GM12874 (cell line): ENCODE measurements around the gene SPEM1.

Experiments used
- TF ChIP-seq, protein P1 (sequence below): IDR thresholded peaks from 2 replicates; pipeline ENCODE4 v1.5.1; 2011; ENCODE audit warnings: low read depth, mild to moderate bottlenecking, control low read depth, low read length, moderate library complexity; ENCODE audit not compliant: insufficient read depth

Gene SPEM1

DNA sequence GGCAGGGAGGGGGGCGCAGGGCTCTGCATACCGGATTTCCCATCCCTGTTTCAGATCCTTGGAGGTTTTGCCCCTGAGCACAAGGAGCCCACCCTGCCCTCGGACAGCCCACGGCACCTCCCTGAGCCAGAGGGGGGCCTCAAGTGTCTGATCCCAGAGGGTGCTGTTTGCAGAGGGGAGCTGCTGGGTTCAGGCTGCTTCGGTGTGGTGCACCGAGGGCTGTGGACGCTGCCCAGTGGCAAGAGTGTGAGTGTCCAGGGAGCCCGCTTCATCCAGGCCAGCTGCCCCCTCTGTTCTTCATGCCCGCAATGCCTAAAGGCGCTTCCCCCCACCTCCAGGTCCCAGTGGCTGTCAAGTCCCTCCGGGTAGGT, 36.8 kb upstream of the SPEM1 start:
- TF ChIP-seq, protein P1, sequence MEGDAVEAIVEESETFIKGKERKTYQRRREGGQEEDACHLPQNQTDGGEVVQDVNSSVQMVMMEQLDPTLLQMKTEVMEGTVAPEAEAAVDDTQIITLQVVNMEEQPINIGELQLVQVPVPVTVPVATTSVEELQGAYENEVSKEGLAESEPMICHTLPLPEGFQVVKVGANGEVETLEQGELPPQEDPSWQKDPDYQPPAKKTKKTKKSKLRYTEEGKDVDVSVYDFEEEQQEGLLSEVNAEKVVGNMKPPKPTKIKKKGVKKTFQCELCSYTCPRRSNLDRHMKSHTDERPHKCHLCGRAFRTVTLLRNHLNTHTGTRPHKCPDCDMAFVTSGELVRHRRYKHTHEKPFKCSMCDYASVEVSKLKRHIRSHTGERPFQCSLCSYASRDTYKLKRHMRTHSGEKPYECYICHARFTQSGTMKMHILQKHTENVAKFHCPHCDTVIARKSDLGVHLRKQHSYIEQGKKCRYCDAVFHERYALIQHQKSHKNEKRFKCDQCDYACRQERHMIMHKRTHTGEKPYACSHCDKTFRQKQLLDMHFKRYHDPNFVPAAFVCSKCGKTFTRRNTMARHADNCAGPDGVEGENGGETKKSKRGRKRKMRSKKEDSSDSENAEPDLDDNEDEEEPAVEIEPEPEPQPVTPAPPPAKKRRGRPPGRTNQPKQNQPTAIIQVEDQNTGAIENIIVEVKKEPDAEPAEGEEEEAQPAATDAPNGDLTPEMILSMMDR, result no peak

DNA sequence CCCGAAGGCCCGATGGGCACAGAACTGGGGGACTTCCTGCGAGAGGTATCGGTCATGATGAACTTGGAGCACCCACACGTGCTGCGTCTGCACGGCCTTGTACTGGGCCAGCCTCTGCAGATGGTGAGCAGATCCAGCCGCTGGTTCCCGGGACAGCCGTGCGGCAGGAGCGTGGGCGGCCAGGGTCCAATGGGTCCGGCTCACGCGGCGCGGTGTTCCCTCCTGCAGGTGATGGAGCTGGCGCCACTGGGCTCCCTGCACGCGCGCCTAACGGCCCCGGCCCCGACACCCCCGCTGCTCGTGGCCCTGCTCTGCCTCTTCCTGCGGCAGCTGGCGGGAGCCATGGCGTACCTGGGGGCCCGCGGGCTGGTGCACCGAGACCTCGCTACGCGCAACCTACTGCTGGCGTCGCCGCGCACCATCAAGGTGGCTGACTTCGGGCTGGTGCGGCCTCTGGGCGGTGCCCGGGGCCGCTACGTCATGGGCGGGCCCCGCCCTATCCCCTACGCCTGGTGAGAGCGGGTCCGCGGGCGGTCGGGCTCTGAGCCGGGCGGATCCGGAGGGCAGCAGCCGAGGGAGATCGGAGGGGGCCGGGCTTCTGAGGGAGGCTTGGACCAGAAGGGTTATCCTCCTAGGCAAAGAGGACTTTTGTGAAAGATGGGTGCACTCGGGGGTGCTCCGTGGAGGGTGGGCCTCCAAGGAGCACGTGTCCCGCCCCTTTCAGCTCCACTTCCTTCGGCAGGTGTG, 36.2 kb upstream of the SPEM1 start:
- TF ChIP-seq, protein P1, result no peak

DNA sequence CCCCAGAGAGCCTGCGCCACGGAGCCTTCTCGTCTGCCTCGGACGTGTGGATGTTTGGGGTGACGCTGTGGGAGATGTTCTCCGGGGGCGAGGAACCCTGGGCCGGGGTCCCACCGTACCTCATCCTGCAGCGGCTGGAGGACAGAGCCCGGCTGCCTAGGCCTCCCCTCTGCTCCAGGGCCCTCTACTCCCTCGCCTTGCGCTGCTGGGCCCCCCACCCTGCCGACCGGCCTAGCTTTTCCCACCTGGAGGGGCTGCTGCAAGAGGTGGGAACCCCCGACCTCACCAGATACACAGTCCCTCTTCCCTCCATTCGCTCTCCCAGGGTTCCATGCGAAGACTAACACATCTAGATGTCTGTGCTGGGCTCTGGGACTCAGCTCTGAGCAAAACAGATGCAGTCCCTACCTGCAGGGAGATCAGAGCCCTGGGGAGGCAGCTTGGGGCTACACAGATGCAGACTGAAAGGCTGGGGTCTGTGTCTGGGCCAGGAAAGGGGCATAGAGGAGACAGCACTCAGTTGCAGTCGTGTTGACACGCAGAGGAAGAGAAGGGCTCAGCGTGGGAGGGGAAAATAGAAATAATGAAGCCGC, 35.5 kb upstream of the SPEM1 start:
- TF ChIP-seq, protein P1, result no peak

DNA sequence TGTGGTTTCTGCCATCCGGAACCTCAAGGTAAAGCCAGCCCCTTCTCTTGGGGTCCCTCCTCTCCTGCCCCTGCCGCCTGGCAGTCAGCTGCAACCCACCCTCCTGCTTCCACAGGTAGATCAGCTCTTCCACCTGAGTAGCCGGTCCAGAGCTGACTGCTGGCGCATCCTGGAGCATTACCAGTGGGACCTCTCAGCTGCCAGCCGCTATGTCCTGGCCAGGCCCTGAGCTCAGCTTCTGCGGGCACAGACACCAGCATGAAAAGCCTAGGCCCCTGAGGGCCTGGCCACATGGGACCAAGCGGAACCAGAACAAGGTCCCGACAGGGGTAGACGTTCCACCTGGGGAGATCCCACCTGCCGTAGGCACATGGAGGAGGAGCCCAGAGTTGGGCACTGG, 31.3 kb upstream of the SPEM1 start:
- TF ChIP-seq, protein P1, result no peak

DNA sequence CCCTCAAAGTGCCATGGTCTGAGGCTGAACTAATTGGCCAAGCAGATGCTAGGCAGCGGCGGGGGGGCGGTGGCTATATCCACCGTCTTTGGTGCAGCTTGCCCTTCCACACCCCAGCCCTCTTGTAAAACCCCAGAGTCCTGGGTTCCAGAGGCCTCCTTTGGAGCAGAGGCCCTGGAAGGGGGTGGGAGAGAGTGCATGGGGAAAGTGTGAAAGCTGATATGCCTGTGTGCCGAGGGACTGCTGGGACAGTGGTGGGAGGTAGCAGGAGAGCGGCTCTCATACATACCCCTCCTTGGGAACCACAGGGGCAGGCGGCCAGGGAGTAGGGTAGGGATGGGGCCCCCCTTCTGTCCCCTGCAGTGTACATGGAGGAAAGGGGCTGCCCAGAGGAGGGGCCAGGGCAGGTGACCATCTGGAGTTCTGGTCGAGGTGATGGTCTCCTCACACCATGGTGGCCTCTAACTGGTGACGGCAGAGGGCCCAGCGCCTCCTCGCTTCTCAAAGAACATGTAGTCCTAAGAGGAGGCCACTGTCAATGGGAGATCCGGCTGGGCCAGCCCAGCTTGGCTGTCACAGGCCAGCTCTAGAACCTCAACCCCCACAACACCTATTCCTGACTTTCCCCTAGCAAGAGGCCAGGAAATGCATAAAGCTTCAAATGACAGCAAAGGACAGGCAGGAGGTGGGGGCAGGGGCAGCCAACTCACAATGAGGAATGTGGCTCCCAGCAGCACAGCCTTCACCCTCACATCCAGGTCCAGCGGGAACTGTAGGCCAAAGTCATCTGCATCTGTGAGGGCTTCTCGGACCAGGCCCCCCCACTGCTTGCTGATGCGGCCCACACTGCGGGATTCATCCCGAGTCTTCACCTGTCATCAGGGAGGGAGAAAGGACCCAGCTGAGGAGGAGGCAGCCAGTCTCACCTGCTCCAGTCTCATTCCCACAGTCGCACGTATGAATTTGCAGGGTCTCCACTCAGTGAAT, 29.9 kb upstream of the SPEM1 start:
- TF ChIP-seq, protein P1, result no peak

DNA sequence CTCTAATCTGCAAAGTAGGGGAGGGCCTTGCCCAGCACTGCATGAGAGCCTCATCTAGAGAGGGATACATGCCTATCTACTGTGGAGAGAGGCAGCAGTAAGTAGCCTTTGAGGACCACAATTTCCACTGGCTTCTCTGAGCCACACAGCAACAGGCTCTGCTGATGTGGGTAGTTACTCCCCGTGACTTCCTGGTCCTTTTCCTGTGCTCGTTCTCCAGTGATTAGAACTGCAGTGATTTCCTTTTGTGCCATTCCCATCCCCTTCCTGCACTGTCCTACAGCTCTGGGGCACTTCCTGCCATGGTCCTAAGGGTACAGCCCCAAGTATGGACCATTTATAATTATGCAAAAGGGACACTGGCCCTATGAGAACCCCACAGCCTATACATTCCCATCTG, 28.8 kb upstream of the SPEM1 start:
- TF ChIP-seq, protein P1, result no peak

DNA sequence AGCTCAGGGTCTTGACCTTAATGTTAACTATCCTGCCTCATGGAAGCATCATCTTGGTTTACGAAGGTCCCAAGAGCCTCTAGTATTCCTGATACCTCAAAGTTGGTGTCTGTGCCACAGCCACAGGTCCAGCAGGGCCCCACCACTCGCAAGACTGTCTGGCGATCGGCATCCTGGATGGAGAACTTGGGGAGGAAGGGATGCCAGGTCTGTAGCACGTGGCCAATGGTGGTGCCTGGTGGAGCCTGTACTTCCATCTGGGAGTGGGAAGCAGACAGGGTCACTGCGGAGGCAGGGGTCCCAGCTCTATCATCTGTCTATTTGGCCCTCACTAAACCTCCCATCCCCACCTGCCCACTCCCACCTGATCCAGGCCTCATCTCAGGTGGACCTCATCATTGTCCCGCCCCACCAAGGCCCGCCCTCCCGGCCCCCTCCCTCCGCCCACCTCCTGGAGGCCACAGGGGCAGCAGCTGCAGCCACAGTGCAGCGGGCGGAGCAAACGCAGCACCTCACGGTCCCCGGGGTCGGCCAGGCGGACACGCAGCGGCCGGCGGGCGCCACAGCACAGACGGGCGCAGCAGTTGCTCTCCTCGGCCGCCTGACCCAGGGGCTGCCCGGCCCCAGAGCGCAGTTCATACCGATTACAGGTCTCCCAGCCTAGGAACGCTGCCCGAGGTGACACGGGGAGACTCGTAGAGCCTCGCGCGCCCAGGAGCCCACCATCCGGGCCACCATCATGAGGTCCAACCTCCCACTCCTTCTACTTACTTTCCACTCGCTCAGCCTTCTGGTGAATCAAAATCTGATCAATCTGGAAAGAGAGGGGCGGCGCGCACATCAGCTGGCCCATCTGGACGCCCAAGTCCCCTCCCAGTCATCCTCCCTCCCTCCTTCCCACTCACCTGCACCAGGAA, 27.2 kb upstream of the SPEM1 start:
- TF ChIP-seq, protein P1, result no peak
